NCI-H2227 (cell line): ENCODE results near the gene SNED1.
"Not testable (repeated sequence)": the region's sequence is repeated elsewhere in the genome, so short reads cannot be mapped to it uniquely, and the experiment has no call there.

Experiments
- DNase-seq: peaks from one replicate; lab custom pipeline; 2025; ENCODE audit not compliant: unreplicated experiment; lab: John Stamatoyannopoulos, UW

Gene SNED1

GRCh38 chr2:240972201-240972600, 26.2 kb upstream of the SNED1 start:
- DNase-seq: no peak

GRCh38 chr2:240972636-240973521, 25.5 kb upstream of the SNED1 start:
- DNase-seq: no peak

GRCh38 chr2:240974771-240975572, 23.4 kb upstream of the SNED1 start:
- DNase-seq: no peak

GRCh38 chr2:240975903-240976302, 22.5 kb upstream of the SNED1 start:
- not testable (repeated sequence) for DNase-seq

GRCh38 chr2:240981280-240981679, 17.1 kb upstream of the SNED1 start:
- no peak for DNase-seq

GRCh38 chr2:240981871-240982800, 16.3 kb upstream of the SNED1 start:
- DNase-seq: no peak

- DNase-seq: no peak
Measured at GRCh38 chr2:240982821-240983281, 15.6 kb upstream of the SNED1 start.

- DNase-seq: peak; percentile 85
Measured at GRCh38 chr2:240983361-240983995, 14.9 kb upstream of the SNED1 start.

GRCh38 chr2:240983996-240984498, 14.4 kb upstream of the SNED1 start:
- peak; percentile 13 for DNase-seq

GRCh38 chr2:240985881-240986786, 12.3 kb upstream of the SNED1 start:
- no peak for DNase-seq

- no peak for DNase-seq
Measured at GRCh38 chr2:240986787-240987411, 11.5 kb upstream of the SNED1 start.

GRCh38 chr2:240987588-240987987, 10.8 kb upstream of the SNED1 start:
- no peak for DNase-seq

GRCh38 chr2:240988146-240988545, 10.3 kb upstream of the SNED1 start:
- DNase-seq: peak; percentile 13

- DNase-seq: no peak
Measured at GRCh38 chr2:240988571-240989271, 9.7 kb upstream of the SNED1 start.

- DNase-seq: no peak
Measured at GRCh38 chr2:240989451-240990265, 8.8 kb upstream of the SNED1 start.

- DNase-seq: no peak
Measured at GRCh38 chr2:240990266-240990529, 8.2 kb upstream of the SNED1 start.

- no peak for DNase-seq
Measured at GRCh38 chr2:240990726-240991377, 7.6 kb upstream of the SNED1 start.
